Body of pancreas (tissue), 4 donors: ENCODE data around the gene ITGB4. TPM values are rescaled to one million over a fixed set of nuclear protein-coding genes. Genes with fewer than 3 reads are reported as not detected.

ENCODE experiments used
- ATAC-seq: fragments of 150-250 bp; one replicate; pipeline ENCODE4 v1.9.1; 2016
- DNase-seq, 4 donors: peaks; one replicate each; pipeline ENCODE4 v3.0.0-alpha.2; 2019
- H3K27ac ChIP-seq, 4 donors: fragments of 200-600 bp; sonication (generic); 1 replicate in 3 of 4; 2 replicates in 1 of 4; pipeline versions ENCODE4 v1.5.1 to v1.6.1; 2016 to 2019; ENCODE audit warnings: mild to moderate bottlenecking in 1 of 4, mixed read lengths in 1 of 4, moderate library complexity in 1 of 4
- H3K27me3 ChIP-seq, 2 donors: fragments of 200-600 bp; sonication (generic); one replicate each; pipeline ENCODE4 v1.6.0; 2016; ENCODE audit warnings: mild to moderate bottlenecking in 1 of 2
- H3K36me3 ChIP-seq, 2 donors: fragments of 200-600 bp; sonication (generic); replicated peaks in 1 of 2; 2 replicates each; pipeline ENCODE4 v1.5.1; 2016; ENCODE audit warnings: low read depth in 2 of 2; ENCODE audit not compliant: insufficient read depth in 1 of 2
- H3K4me1 ChIP-seq: fragments of 200-600 bp; sonication (generic); one replicate; pipeline ENCODE4 v1.6.0; 2016
- H3K4me3 ChIP-seq, 2 donors: fragments of 200-600 bp; sonication (generic); 1 replicate in 1 of 2; 2 replicates in 1 of 2; pipeline ENCODE4 v1.5.1; 2016 to 2019
- H3K9me3 ChIP-seq, 3 donors: fragments of 200-600 bp; sonication (generic); 1 replicate in 2 of 3; 2 replicates in 1 of 3; pipeline ENCODE4 v1.5.1; 2016
- CTCF ChIP-seq, 7 experiments: fragments of 450-650 bp in 4 of 7; fragments of 200-600 bp in 3 of 7; sonication (generic) in 3 of 7; IDR thresholded peaks; one replicate each; pipeline ENCODE4 v1.5.1; 2016 to 2019; ENCODE audit warnings: antibody characterized with exemption in 7 of 7
- POLR2A ChIP-seq, 3 donors: fragments of 450-650 bp; IDR thresholded peaks; one replicate each; pipeline ENCODE4 v1.6.1; 2016; ENCODE audit warnings: antibody characterized with exemption in 3 of 3, mild to moderate bottlenecking in 2 of 3
- WGBS, 2 donors: methylation state at CpG; one replicate each; pipeline ENCODE4 v1.1.5; 2017; 5-methylcytosine and 5-hydroxymethylcytosine counted together
- intact Hi-C: fragments of 100-400 bp; cut with DNase I; formaldehyde crosslinking; loops from one replicate; pipeline ENCODE4 v1.15.1; 2023
- total RNA-seq, 2 donors: library from RNA; depleted of rRNA; stranded (reverse); fragments of >200 nt; gene quantifications; one replicate each; pipeline ENCODE4 v1.1.0, GENCODE V29; 2016

Gene ITGB4
- total RNA-seq, 2 donors from 2014 or later, result 25.1 to 33.7 TPM

GRCh38 chr17:75729351-75729750, 8.1 kb downstream of the ITGB4 start:
- no peak for DNase-seq
- Histone ChIP-seq H3K4me1 (no peaks in the 10 kb centered on the region), H3K4me3 (no peak overlapping the region), H3K9me3 (no peaks in the 10 kb centered on the region), H3K36me3 (peaks cover 0 to 2% of the 10 kb centered on the region in 2 donors), H3K27me3 (no peaks in the 10 kb centered on the region), H3K27ac (no peak overlapping the region)
- intact Hi-C loops, result no loop called here
- no peak for TF ChIP-seq POLR2A (IDR thresholded peaks at IDR 0.05)
- no peak for TF ChIP-seq CTCF (IDR thresholded peaks at IDR 0.05)
- WGBS, 2 donors, result 86 to 88% methylated on average over 3 to 7 of the region's 7 CpGs
- no peak for ATAC-seq

DNA sequence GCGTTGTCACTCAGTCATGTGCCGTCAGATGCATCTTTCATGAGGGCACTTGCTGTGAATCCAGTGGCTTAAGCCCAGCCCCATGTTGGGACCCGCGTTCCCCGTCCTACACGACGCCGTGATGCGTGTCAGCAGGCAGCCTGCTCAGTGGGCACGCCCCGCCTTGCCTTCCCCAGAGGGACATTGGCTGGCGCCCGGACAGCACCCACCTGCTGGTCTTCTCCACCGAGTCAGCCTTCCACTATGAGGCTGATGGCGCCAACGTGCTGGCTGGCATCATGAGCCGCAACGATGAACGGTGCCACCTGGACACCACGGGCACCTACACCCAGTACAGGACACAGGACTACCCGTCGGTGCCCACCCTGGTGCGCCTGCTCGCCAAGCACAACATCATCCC, 8.8 kb downstream of the ITGB4 start:
- H3K27me3 ChIP-seq, result no peaks in the 10 kb centered on the region
- DNase-seq (no peak), ATAC-seq (no peak)
- H3K4me3 ChIP-seq, result no peak overlapping the region
- no peak overlapping the region for H3K27ac ChIP-seq
- peaks cover 0 to 1% of the 10 kb centered on the region in 2 donors for H3K36me3 ChIP-seq
- intact Hi-C loops, result no loop called here
- no peaks in the 10 kb centered on the region for H3K4me1 ChIP-seq
- 92 to 96% methylated on average over 5 to 22 of the region's 24 CpGs for WGBS, 2 donors
- H3K9me3 ChIP-seq, result no peaks in the 10 kb centered on the region
- no peak for TF ChIP-seq CTCF (IDR thresholded peaks at IDR 0.05)

- no peak for DNase-seq
- Histone ChIP-seq H3K9me3 (no peaks in the 10 kb centered on the region), H3K4me1 (no peaks in the 10 kb centered on the region), H3K27ac (no peak overlapping the region), H3K36me3 (no peaks in the 10 kb centered on the region), H3K27me3 (no peaks in the 10 kb centered on the region), H3K4me3 (no peak overlapping the region)
- TF ChIP-seq CTCF (IDR thresholded peaks at IDR 0.05), result no peak
- no peak for TF ChIP-seq POLR2A (IDR thresholded peaks at IDR 0.05)
- ATAC-seq, result no peak
- intact Hi-C loops, result no loop called here
- 91 to 96% methylated on average over 10 to 25 of the region's 26 CpGs for WGBS, 2 donors
Measured at GRCh38 chr17:75731086-75731715, 9.9 kb downstream of the ITGB4 start.

DNA sequence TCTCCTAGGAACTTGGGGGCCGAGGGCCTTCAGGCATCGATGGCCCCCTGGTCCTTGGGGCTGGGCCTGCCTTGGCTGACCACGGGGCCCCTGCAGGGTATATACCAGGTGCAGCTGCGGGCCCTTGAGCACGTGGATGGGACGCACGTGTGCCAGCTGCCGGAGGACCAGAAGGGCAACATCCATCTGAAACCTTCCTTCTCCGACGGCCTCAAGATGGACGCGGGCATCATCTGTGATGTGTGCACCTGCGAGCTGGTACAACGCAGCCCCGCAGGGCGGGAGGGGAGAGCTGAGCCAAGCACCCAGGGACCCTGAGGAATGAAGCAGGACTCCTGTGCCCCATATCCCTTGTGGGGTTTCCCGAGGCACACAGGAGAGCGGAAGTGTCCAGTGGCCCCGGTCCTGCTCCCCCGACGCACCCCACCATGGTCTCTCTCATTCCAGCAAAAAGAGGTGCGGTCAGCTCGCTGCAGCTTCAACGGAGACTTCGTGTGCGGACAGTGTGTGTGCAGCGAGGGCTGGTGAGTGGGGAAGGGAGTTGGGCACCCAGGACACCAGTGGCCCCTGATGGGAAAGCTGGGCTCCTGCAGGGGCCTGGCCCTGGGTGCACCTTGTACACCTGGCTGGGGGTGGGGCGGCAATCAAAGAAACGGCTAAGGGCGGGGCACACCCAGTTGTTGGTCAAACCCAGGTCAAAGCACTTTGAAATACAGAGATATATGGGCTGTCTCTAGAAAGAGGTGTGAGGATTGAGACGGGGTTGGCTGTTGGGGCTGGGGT, 10.6 kb downstream of the ITGB4 start:
- 85 to 89% methylated on average over 12 to 20 of the region's 31 CpGs for WGBS, 2 donors

More for the DNA sequence above, 10.6 kb downstream of the ITGB4 start:
- H3K27ac ChIP-seq, result no peak overlapping the region
- no peaks in the 10 kb centered on the region for H3K4me1 ChIP-seq
- ATAC-seq (no peak), DNase-seq (no peak)
- H3K36me3 ChIP-seq, result no peaks in the 10 kb centered on the region
- no peak overlapping the region for H3K4me3 ChIP-seq
- H3K27me3 ChIP-seq, result no peaks in the 10 kb centered on the region
- intact Hi-C loops, result no loop called here
- no peak for TF ChIP-seq POLR2A (IDR thresholded peaks at IDR 0.05)
- no peak for TF ChIP-seq CTCF (IDR thresholded peaks at IDR 0.05)
- no peaks in the 10 kb centered on the region for H3K9me3 ChIP-seq
